IMR-90 (cell line): ENCODE results near the gene SLC4A1. TPM values are rescaled to one million over a fixed set of nuclear protein-coding genes. Genes with fewer than 3 reads are reported as not detected.

Experiments used
- ATAC-seq: fragments of 200-7000 bp; cut with Tn5 transposase; 2 replicates; pipeline ENCODE4 v1.9.1; 2020; ENCODE audit warnings: low read depth, mild to moderate bottlenecking, moderate library complexity
- BruUV-seq: library from RNA; stranded (reverse); fragments of 400-500 nt; replicated peaks from 2 replicates; lab custom pipeline; 2021; lab: Mats Ljungman, UMichigan
- CTCF ChIA-PET: fragments of 300-600 bp; formaldehyde crosslinking; extraction: SDS; loops from one replicate; lab custom pipeline; 2021; ENCODE audit warnings: antibody characterized with exemption; lab: Yijun Ruan, JAX
- POLR2A ChIA-PET: fragments of 300-600 bp; sonication (Branson Sonifier 250); formaldehyde crosslinking; loops from one replicate; lab custom pipeline; 2022; ENCODE audit warnings: antibody characterized with exemption; ENCODE audit not compliant: unreplicated experiment; lab: Charles Lee
- DNase-seq: peaks from one replicate; pipeline ENCODE4 v3.0.0; 2013
- H2AFZ ChIP-seq: replicated peaks from 2 replicates; pipeline ENCODE3; 2013; ENCODE audit warnings: low read length, mild to moderate bottlenecking; ENCODE audit not compliant: poor library complexity
- H2AK5ac ChIP-seq: 2 replicates; pipeline ENCODE4 v1.6.1; 2013; ENCODE audit warnings: low read depth, low read length, inconsistent platforms
- H2AK9ac ChIP-seq: replicated peaks from 2 replicates; pipeline ENCODE3; 2013; ENCODE audit warnings: mild to moderate bottlenecking, low read depth, low read length, moderate library complexity; ENCODE audit not compliant: poor library complexity
- H2BK120ac ChIP-seq: 2 replicates; pipeline ENCODE4 v1.6.1; 2013; ENCODE audit warnings: low read depth, low read length, inconsistent platforms
- H2BK15ac ChIP-seq: 3 replicates; pipeline ENCODE4 v1.6.1; 2013; ENCODE audit warnings: low read depth, low read length, inconsistent platforms
- H2BK20ac ChIP-seq: 2 replicates; pipeline ENCODE4 v1.6.1; 2013; ENCODE audit warnings: low read depth, mild to moderate bottlenecking, inconsistent platforms, low read length, moderate library complexity
- H2BK5ac ChIP-seq: 2 replicates; pipeline ENCODE4 v1.6.1; 2013; ENCODE audit warnings: mild to moderate bottlenecking, low read depth, low read length, inconsistent platforms; ENCODE audit not compliant: poor library complexity, severe bottlenecking
- H3K14ac ChIP-seq: replicated peaks from 2 replicates; pipeline ENCODE4 v1.6.1; 2013; ENCODE audit warnings: low read depth, low read length, inconsistent platforms
- H3K18ac ChIP-seq: 2 replicates; pipeline ENCODE4 v1.6.1; 2013; ENCODE audit warnings: low read depth, low read length, control low read depth
- H3K23ac ChIP-seq: 2 replicates; pipeline ENCODE4 v1.6.1; 2013; ENCODE audit warnings: low read depth, low read length, inconsistent platforms
- H3K27ac ChIP-seq: 2 replicates; pipeline ENCODE4 v1.5.1; 2013; ENCODE audit warnings: mild to moderate bottlenecking, control low read depth, low read length; ENCODE audit not compliant: insufficient read depth
- H3K27me3 ChIP-seq: 2 replicates; pipeline ENCODE4 v1.6.1; 2013; ENCODE audit warnings: low read length; ENCODE audit not compliant: control insufficient read depth, insufficient read depth
- H3K36me3 ChIP-seq: 2 replicates; pipeline ENCODE4 v1.6.1; 2013; ENCODE audit warnings: low read length, mixed read lengths; ENCODE audit not compliant: control insufficient read depth, insufficient read depth
- H3K4ac ChIP-seq: 2 replicates; pipeline ENCODE4 v1.6.1; 2013; ENCODE audit warnings: low read depth, low read length, inconsistent platforms
- H3K4me1 ChIP-seq: 2 replicates; pipeline ENCODE4 v1.6.1; 2013; ENCODE audit warnings: low read length, mixed read lengths; ENCODE audit not compliant: control insufficient read depth, insufficient read depth
- H3K4me2 ChIP-seq: 2 replicates; pipeline ENCODE4 v1.6.1; 2013; ENCODE audit warnings: low read depth, mild to moderate bottlenecking, control low read depth, low read length, moderate library complexity
- H3K4me3 ChIP-seq: 2 replicates; pipeline ENCODE4 v1.5.1; 2013; ENCODE audit warnings: low read depth, mild to moderate bottlenecking, control low read depth, low read length, moderate library complexity; ENCODE audit not compliant: insufficient read depth
- H3K56ac ChIP-seq: 2 replicates; pipeline ENCODE4 v1.6.1; 2013; ENCODE audit warnings: low read length, inconsistent platforms; ENCODE audit not compliant: insufficient read depth; ENCODE audit errors: extremely low read depth
- H3K79me1 ChIP-seq, 2 experiments: 2 replicates each; pipeline ENCODE4 v1.6.1; 2013; ENCODE audit warnings: low read length in 2 of 2, inconsistent platforms in 1 of 2, low read depth in 1 of 2
- H3K9ac ChIP-seq: 2 replicates; pipeline ENCODE4 v1.6.1; 2013; ENCODE audit warnings: low read depth, low read length, control low read depth
- H3K9me1 ChIP-seq: 2 replicates; pipeline ENCODE4 v1.6.1; 2013; ENCODE audit warnings: low read length, inconsistent platforms; ENCODE audit not compliant: insufficient read depth
- H3K9me3 ChIP-seq: 2 replicates; pipeline ENCODE4 v1.6.1; 2013; ENCODE audit warnings: low read length; ENCODE audit not compliant: control insufficient read depth, insufficient read depth
- H4K20me1 ChIP-seq: 2 replicates; pipeline ENCODE4 v1.6.1; 2013; ENCODE audit warnings: low read length, inconsistent platforms; ENCODE audit not compliant: insufficient read depth
- H4K5ac ChIP-seq: 2 replicates; pipeline ENCODE4 v1.6.1; 2013; ENCODE audit warnings: mild to moderate bottlenecking, low read depth, low read length, control low read depth
- H4K8ac ChIP-seq, 2 experiments: 2 replicates each; pipeline ENCODE4 v1.6.1; 2013; ENCODE audit warnings: low read depth in 2 of 2, low read length in 2 of 2, control low read depth in 1 of 2, inconsistent platforms in 1 of 2
- H4K91ac ChIP-seq: 2 replicates; pipeline ENCODE4 v1.6.1; 2013; ENCODE audit warnings: low read depth, low read length, inconsistent platforms; ENCODE audit not compliant: insufficient read depth
- BHLHE40 ChIP-seq: fragments of 150-350 bp; IDR thresholded peaks from 2 replicates; pipeline ENCODE4 v1.6.1; 2016; ENCODE audit warnings: mild to moderate bottlenecking, low read depth, low read length
- WGBS, 2 experiments: methylation state at CpG; one replicate each; pipeline versions ENCODE4 v1.1.5 to v1.1.7; 2013; ENCODE audit warnings: missing lambda C conversion rate in 2 of 2; ENCODE audit not compliant: insufficient read length in 1 of 2; ENCODE audit errors: extremely low coverage in 2 of 2; 5-methylcytosine and 5-hydroxymethylcytosine counted together
- dilution Hi-C: fragments of 300-500 bp; cut with HindIII; formaldehyde crosslinking; loops from one replicate; pipeline ENCODE4 v1.14.3; 2018; ENCODE audit warnings: low sequenced_read_pairs; ENCODE audit not compliant: unreplicated experiment
- in situ Hi-C: fragments of 300-500 bp; cut with MboI; formaldehyde crosslinking; loops from 3 replicates; pipeline ENCODE4 v1.14.3; 2019; ENCODE audit warnings: low sequenced_read_pairs, inconsistent platforms, mixed read lengths
- intact Hi-C: fragments of 100-400 bp; cut with micrococcal nuclease; formaldehyde crosslinking; loops from 2 replicates; pipeline ENCODE4 v1.10.0; 2022
- polyA plus RNA-seq, 3 experiments: library from polyadenylated mRNA; depleted of rRNA; stranded (reverse); fragments of >200 nt; gene quantifications; 2 replicates each; pipeline ENCODE4 v1.2.3, GENCODE V29; 2012; ENCODE audit warnings: low replicate concordance in 1 of 3
- total RNA-seq: library from RNA; depleted of rRNA; stranded (reverse); fragments of >200 nt; gene quantifications from 2 replicates; pipeline ENCODE4 v1.2.3, GENCODE V29; 2012

Gene SLC4A1
- total and polyA plus RNA-seq, 2 of the 4 experiments (the other 2 are of a cell fraction), result not detected

DNA sequence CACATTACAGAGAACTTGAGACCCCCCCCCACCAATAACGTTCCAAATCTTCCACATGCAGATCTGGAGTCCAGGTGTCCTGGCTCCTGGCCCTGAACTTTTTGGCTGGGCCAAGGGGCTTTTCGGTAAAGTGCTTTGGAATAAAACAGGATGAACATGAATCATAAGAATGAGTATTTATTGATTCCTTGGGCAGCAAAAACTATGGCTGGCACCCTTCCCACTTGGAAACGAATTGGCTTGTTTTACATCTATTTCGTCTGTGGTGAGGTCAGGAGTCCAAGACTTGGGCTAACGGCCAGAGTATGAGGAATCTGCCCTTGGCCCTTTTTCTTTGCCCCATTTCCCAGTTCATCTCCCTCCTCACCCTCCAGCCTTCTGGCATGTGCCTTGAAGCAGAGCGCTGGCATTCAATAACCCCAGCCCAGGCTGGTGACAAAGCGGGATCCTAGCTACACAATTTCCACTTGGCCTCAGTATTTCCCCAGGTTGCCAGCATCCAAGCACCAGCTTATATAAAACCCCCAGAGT, 44.3 kb downstream of the SLC4A1 start:
- 0% methylated on average over 1 of the region's 7 CpGs; no CpG with 5 or more reads in 1 of the 2 experiments for WGBS, 2 experiments
- H2BK20ac ChIP-seq, result no peak overlapping the region
- DNase-seq (peak; percentile 65), ATAC-seq (no peak)
- intact Hi-C loops (loop anchor here (5.0 kb wide), 2 partner anchors 84 to 414 kb away; partner anchors contain the start of gene RUNDC3A), dilution Hi-C loops (no loop called here), in situ Hi-C loops (loop anchor here (5.0 to 25.0 kb wide), 3 partner anchors 104 to 414 kb away; partner anchors contain the start of gene GPATCH8)
- H3K9ac ChIP-seq, result no peak overlapping the region
- no peak overlapping the region for H3K4me2 ChIP-seq
- no peak overlapping the region for H3K14ac ChIP-seq
- no peak overlapping the region for H3K56ac ChIP-seq
- H2BK15ac ChIP-seq, result no peak overlapping the region
- H2AK9ac ChIP-seq, result no peak overlapping the region
- H2AK5ac ChIP-seq, result no peak overlapping the region
- no peak overlapping the region for H3K18ac ChIP-seq
- H4K5ac ChIP-seq, result no peak overlapping the region
- H2BK5ac ChIP-seq, result no peak overlapping the region
- no peaks in the 10 kb centered on the region; the same call in 1 of the 2 replicates for H3K9me1 ChIP-seq
- CTCF ChIA-PET, result no interaction called here
- POLR2A ChIA-PET, result interaction anchor here (0.5 kb wide), 1 partner anchor 589 kb away, joined by 3 read pairs; no protein-coding TSS in a partner anchor
- H3K4me3 ChIP-seq, result no peak overlapping the region
- H3K4me1 ChIP-seq, result peaks cover 9% of the 10 kb centered on the region
- BruUV-seq, result TSS peak; percentile 28
- H3K36me3 ChIP-seq, result no peaks in the 10 kb centered on the region
- H2BK120ac ChIP-seq, result no peak overlapping the region
- no peak overlapping the region for H3K27ac ChIP-seq
- no peaks in the 10 kb centered on the region for H3K9me3 ChIP-seq
- peaks cover 4% of the 10 kb centered on the region; the same call in 1 of the 2 replicates for H3K27me3 ChIP-seq
- H3K79me1 ChIP-seq, result peaks cover 0 to 23% of the 10 kb centered on the region in 2 experiments; a peak in 2 of 4 replicates
- no peak overlapping the region for H4K8ac ChIP-seq
- peak overlapping the region; percentile 60; the same call in 1 of the 2 replicates for H3K23ac ChIP-seq
- H3K4ac ChIP-seq, result no peak overlapping the region
- no peak overlapping the region for H2AFZ ChIP-seq
- no peaks in the 10 kb centered on the region; the same call in none of the 2 replicates for H4K20me1 ChIP-seq
- no peak overlapping the region for H4K91ac ChIP-seq
- TF ChIP-seq BHLHE40, result no peak
